ENCODE results near the gene SF3B2.

SF3B2 gene

GRCh38 chr11:66042996-66043906 lies 8.9 kb upstream of the SF3B2 start:
- H3K9me3 ChIP-seq (ENCODE audit: control insufficient read depth, low read length): no peaks in the 10 kb centered on the region
- peaks cover 14% of the 10 kb centered on the region for H3K4me1 ChIP-seq
- H3K79me2 ChIP-seq: no peaks in the 10 kb centered on the region
- no peak overlapping the region for H3K9ac ChIP-seq
- no peak overlapping the region for H3K4me3 ChIP-seq (ENCODE audit: low read depth, low read length)
- H3K27me3 ChIP-seq (ENCODE audit: control insufficient read depth, insufficient read depth, low read length): no peaks in the 10 kb centered on the region
- no peak overlapping the region for H3K27ac ChIP-seq
- no peaks in the 10 kb centered on the region for H3K36me3 ChIP-seq (ENCODE audit: control insufficient read depth, insufficient read depth, low read length)
- no peak overlapping the region for H2AFZ ChIP-seq
- TF ChIP-seq CTCF (IDR thresholded peaks at IDR 0.05): no peak
- no peak overlapping the region for H3K4me2 ChIP-seq (ENCODE audit: low read length)

- no peak for TF ChIP-seq CTCF (IDR thresholded peaks at IDR 0.05)
- no peak overlapping the region for H3K9ac ChIP-seq
- H3K4me1 ChIP-seq: peaks cover 14% of the 10 kb centered on the region
- no peaks in the 10 kb centered on the region for H3K79me2 ChIP-seq
- H3K36me3 ChIP-seq (ENCODE audit: control insufficient read depth, insufficient read depth, low read length): no peaks in the 10 kb centered on the region
- H3K4me3 ChIP-seq (ENCODE audit: low read depth, low read length): no peak overlapping the region
- no peak overlapping the region for H3K27ac ChIP-seq
- no peaks in the 10 kb centered on the region for H3K27me3 ChIP-seq (ENCODE audit: control insufficient read depth, insufficient read depth, low read length)
- H3K9me3 ChIP-seq (ENCODE audit: control insufficient read depth, low read length): no peaks in the 10 kb centered on the region
- H2AFZ ChIP-seq: no peak overlapping the region
- H3K4me2 ChIP-seq (ENCODE audit: low read length): peak overlapping the region; percentile 22
These were observed 7.4 kb upstream of the SF3B2 start for GRCh38 chr11:66044757-66045156.

GRCh38 chr11:66045177-66045639 lies 7.0 kb upstream of the SF3B2 start:
- H3K4me3 ChIP-seq (ENCODE audit: low read depth, low read length): no peak overlapping the region

GRCh38 chr11:66046901-66047300 lies 5.3 kb upstream of the SF3B2 start:
- Histone ChIP-seq H3K9ac (no peak overlapping the region), H2AFZ (no peak overlapping the region), H3K27me3 (ENCODE audit: control insufficient read depth, insufficient read depth, low read length) (no peaks in the 10 kb centered on the region), H3K36me3 (ENCODE audit: control insufficient read depth, insufficient read depth, low read length) (no peaks in the 10 kb centered on the region), H3K27ac (peak overlapping the region; percentile 53), H3K4me2 (ENCODE audit: low read length) (no peak overlapping the region), H3K4me1 (peaks cover 22% of the 10 kb centered on the region), H3K4me3 (ENCODE audit: low read depth, low read length) (no peak overlapping the region), H3K9me3 (ENCODE audit: control insufficient read depth, low read length) (no peaks in the 10 kb centered on the region), H3K79me2 (no peaks in the 10 kb centered on the region)
- TF ChIP-seq CTCF (IDR thresholded peaks at IDR 0.05): no peak

More at GRCh38 chr11:66045177-66045639, 7.0 kb upstream of the SF3B2 start:
- Histone ChIP-seq H3K4me2 (ENCODE audit: low read length) (peak overlapping the region; percentile 22), H3K36me3 (ENCODE audit: control insufficient read depth, insufficient read depth, low read length) (no peaks in the 10 kb centered on the region), H3K27ac (no peak overlapping the region), H3K79me2 (no peaks in the 10 kb centered on the region), H3K4me1 (peaks cover 14% of the 10 kb centered on the region), H2AFZ (no peak overlapping the region), H3K27me3 (ENCODE audit: control insufficient read depth, insufficient read depth, low read length) (no peaks in the 10 kb centered on the region), H3K9me3 (ENCODE audit: control insufficient read depth, low read length) (no peaks in the 10 kb centered on the region), H3K9ac (no peak overlapping the region)
- TF ChIP-seq CTCF (IDR thresholded peaks at IDR 0.05): peak; percentile 73
